Kidney epithelial cell (primary cell): ENCODE data around the gene TENT4A. TPM values are rescaled to one million over a fixed set of nuclear protein-coding genes. Genes with fewer than 3 reads are reported as not detected.

ENCODE experiments used
- DNase-seq: peaks from one replicate; pipeline ENCODE4 v3.0.0-alpha.2; 2010; ENCODE audit warnings: low read depth
- H3K27me3 ChIP-seq: 2 replicates; pipeline ENCODE4 v1.6.0; 2011; ENCODE audit warnings: low read length; ENCODE audit not compliant: control insufficient read depth, insufficient read depth
- H3K36me3 ChIP-seq: 2 replicates; pipeline ENCODE4 v1.5.1; 2011; ENCODE audit warnings: low read length; ENCODE audit not compliant: control insufficient read depth, insufficient read depth
- H3K4me3 ChIP-seq: 2 replicates; pipeline ENCODE4 v1.5.1; 2011; ENCODE audit warnings: low read depth, mild to moderate bottlenecking, control low read depth, low read length
- CTCF ChIP-seq: IDR thresholded peaks from 2 replicates; pipeline ENCODE4 v1.5.1; 2011; ENCODE audit warnings: mild to moderate bottlenecking, moderate library complexity, low read length, control low read depth, inconsistent platforms; ENCODE audit not compliant: insufficient read depth, poor library complexity, severe bottlenecking
- total RNA-seq: library from RNA; depleted of rRNA; stranded (reverse); fragments of >200 nt; gene quantifications from 2 replicates; pipeline ENCODE4 v1.2.3, GENCODE V29; 2015

The TENT4A gene
- total RNA-seq, 1 donor from 2014 or later = 12.0 TPM

- DNase-seq = no peak
- Histone ChIP-seq H3K4me3 (no peak overlapping the region), H3K36me3 (no peaks in the 10 kb centered on the region), H3K27me3 (no peaks in the 10 kb centered on the region)
- TF ChIP-seq CTCF = no peak
Observed at GRCh38 chr5:6736106-6736505, 22.9 kb downstream of the TENT4A start.

- H3K27me3 ChIP-seq = no peaks in the 10 kb centered on the region
- TF ChIP-seq CTCF = no peak
- H3K36me3 ChIP-seq = no peaks in the 10 kb centered on the region
- DNase-seq = no peak
- H3K4me3 ChIP-seq = no peak overlapping the region
Observed at GRCh38 chr5:6736524-6737042, 23.4 kb downstream of the TENT4A start.

- H3K4me3 ChIP-seq = no peak overlapping the region
- no peak for TF ChIP-seq CTCF
Observed at GRCh38 chr5:6737043-6737941, 24.1 kb downstream of the TENT4A start.

DNA sequence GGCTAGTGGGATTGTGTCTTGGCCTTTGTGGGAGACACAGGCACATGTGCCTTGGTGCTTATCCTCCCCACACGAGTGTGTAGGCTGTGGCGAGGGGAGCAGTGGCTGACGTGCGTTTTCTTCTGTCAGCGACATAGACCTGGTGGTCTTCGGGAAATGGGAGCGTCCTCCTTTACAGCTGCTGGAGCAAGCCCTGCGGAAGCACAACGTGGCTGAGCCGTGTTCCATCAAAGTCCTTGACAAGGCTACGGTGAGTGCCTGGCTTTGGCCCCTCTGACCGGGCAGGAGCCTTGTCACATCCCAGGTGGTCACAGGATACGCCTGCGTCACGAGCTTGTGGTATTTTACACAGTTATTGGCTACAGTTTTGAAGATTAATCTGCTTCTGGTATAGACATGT, 26.4 kb downstream of the TENT4A start:
- TF ChIP-seq CTCF = no peak
- H3K36me3 ChIP-seq = no peaks in the 10 kb centered on the region
- H3K27me3 ChIP-seq = no peaks in the 10 kb centered on the region
- H3K4me3 ChIP-seq = no peak overlapping the region
- DNase-seq = no peak

More at GRCh38 chr5:6737043-6737941, 24.1 kb downstream of the TENT4A start:
- no peaks in the 10 kb centered on the region for H3K36me3 ChIP-seq
- H3K27me3 ChIP-seq = no peaks in the 10 kb centered on the region
- DNase-seq = no peak

DNA sequence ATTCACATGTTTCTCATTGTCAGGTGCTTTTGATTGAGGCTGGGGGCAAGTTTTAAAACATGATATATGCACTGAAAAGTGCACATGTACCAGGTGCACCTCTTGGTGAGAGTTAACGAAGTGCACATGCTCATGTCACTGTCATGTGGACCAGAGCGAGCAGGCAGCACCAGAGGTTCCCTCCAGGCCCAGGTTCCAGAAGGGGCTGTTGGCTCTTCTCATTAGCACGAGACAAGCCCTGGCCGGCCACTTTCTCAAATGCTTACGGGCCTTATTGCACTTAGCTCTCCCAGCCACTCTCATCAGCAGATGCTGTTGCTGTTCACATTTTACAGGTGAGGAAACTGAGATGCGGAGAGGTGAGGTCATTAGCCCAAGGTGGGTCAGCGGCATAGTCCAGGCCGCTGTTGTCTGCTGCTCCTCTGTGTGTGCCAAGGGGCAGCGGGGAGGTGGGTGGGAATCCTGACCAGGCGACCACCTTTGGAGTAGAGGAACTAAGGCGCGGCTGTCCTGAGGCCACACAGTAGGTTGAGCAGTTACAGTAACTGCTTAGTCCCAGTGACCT, 27.4 kb downstream of the TENT4A start:
- Histone ChIP-seq H3K36me3 (no peaks in the 10 kb centered on the region), H3K27me3 (no peaks in the 10 kb centered on the region), H3K4me3 (no peak overlapping the region)
- TF ChIP-seq CTCF = no peak
- no peak for DNase-seq
